Peyer's patch (tissue), 4 donors: ENCODE data around the gene GADD45GIP1. TPM values are rescaled to one million over a fixed set of nuclear protein-coding genes. Genes with fewer than 3 reads are reported as not detected.

ENCODE experiments used
- DNase-seq, 3 donors: peaks; one replicate each; pipeline ENCODE4 v3.0.0-alpha.2; 2017 to 2019
- H3K27ac ChIP-seq, 4 donors: fragments of 200-600 bp; sonication (generic); one replicate each; pipeline ENCODE4 v1.5.1; 2016 to 2019
- H3K27me3 ChIP-seq, 2 donors: fragments of 200-600 bp; sonication (generic); one replicate each; pipeline ENCODE4 v1.5.1; 2019
- H3K36me3 ChIP-seq, 3 donors: fragments of 200-600 bp; sonication (generic); one replicate each; pipeline ENCODE4 v1.5.1; 2016 to 2019
- H3K4me1 ChIP-seq, 4 donors: fragments of 200-600 bp; sonication (generic); one replicate each; pipeline ENCODE4 v1.5.1; 2016 to 2019
- H3K4me3 ChIP-seq, 4 donors: fragments of 200-600 bp; sonication (generic); 1 replicate in 3 of 4; 2 replicates in 1 of 4; pipeline ENCODE4 v1.5.1; 2016 to 2019; ENCODE audit warnings: mild to moderate bottlenecking in 1 of 4
- H3K9me3 ChIP-seq, 4 donors: fragments of 200-600 bp; sonication (generic); one replicate each; pipeline ENCODE4 v1.5.1; 2016 to 2019; ENCODE audit warnings: mild to moderate bottlenecking in 1 of 4
- CTCF ChIP-seq, 6 experiments: fragments of 450-650 bp in 4 of 6; fragments of 200-600 bp in 2 of 6; sonication (generic) in 1 of 6; IDR thresholded peaks; one replicate each; pipeline ENCODE4 v1.5.1; 2017 to 2019; ENCODE audit warnings: antibody characterized with exemption in 6 of 6, mild to moderate bottlenecking in 3 of 6, moderate library complexity in 1 of 6
- POLR2A ChIP-seq, 2 donors: fragments of 450-650 bp; IDR thresholded peaks; one replicate each; pipeline ENCODE4 v1.5.1; 2017; ENCODE audit warnings: antibody characterized with exemption in 2 of 2, mild to moderate bottlenecking in 2 of 2, moderate library complexity in 2 of 2
- total RNA-seq, 4 donors: library from RNA; depleted of rRNA; stranded (reverse); fragments of >200 nt; gene quantifications; one replicate each; pipeline ENCODE4 v1.1.0, GENCODE V29; 2016

The GADD45GIP1 gene
- total RNA-seq, 4 donors from 2014 or later = 12.5 to 43.7 (median 15.6) TPM

- H3K9me3 ChIP-seq = no peaks in the 10 kb centered on the region
- no peak for DNase-seq
- H3K4me3 ChIP-seq = no peak overlapping the region
- H3K27ac ChIP-seq = no peak overlapping the region
- H3K27me3 ChIP-seq = no peaks in the 10 kb centered on the region
- no peaks in the 10 kb centered on the region for H3K36me3 ChIP-seq
- no peak for TF ChIP-seq POLR2A (IDR thresholded peaks at IDR 0.05)
- no peak for TF ChIP-seq CTCF (IDR thresholded peaks at IDR 0.05)
- H3K4me1 ChIP-seq = peaks cover 8 to 29% (median 15%) of the 10 kb centered on the region in 4 donors
Measured at GRCh38 chr19:12987190-12987589, 30.2 kb upstream of the GADD45GIP1 start.

GRCh38 chr19:12986726-12987125, 29.7 kb upstream of the GADD45GIP1 start:
- H3K36me3 ChIP-seq = no peaks in the 10 kb centered on the region
- H3K9me3 ChIP-seq = no peaks in the 10 kb centered on the region
- TF ChIP-seq POLR2A (IDR thresholded peaks at IDR 0.05) = no peak
- TF ChIP-seq CTCF (IDR thresholded peaks at IDR 0.05) = no peak
- H3K27ac ChIP-seq = no peak overlapping the region
- no peak for DNase-seq
- no peak overlapping the region for H3K4me3 ChIP-seq
- H3K4me1 ChIP-seq = peaks cover 8 to 29% (median 15%) of the 10 kb centered on the region in 4 donors
- no peaks in the 10 kb centered on the region for H3K27me3 ChIP-seq

GRCh38 chr19:12985049-12985776, 28.2 kb upstream of the GADD45GIP1 start:
- DNase-seq = peak; percentile 58 to 93 (median 90)
- Histone ChIP-seq H3K27ac (peak overlapping the region in 3 of 4 donors; percentile 46 to 88 (median 60)), H3K9me3 (no peaks in the 10 kb centered on the region), H3K36me3 (no peaks in the 10 kb centered on the region), H3K4me1 (peaks cover 8 to 29% (median 15%) of the 10 kb centered on the region in 4 donors), H3K4me3 (peak overlapping the region in 1 of 4 donors; percentile 26), H3K27me3 (no peaks in the 10 kb centered on the region)
- TF ChIP-seq CTCF (IDR thresholded peaks at IDR 0.05) (peak in 2 of 6 experiments; percentile 2 to 24), POLR2A (IDR thresholded peaks at IDR 0.05) (peak; percentile 50 to 64)

GRCh38 chr19:12984683-12985048, 27.6 kb upstream of the GADD45GIP1 start:
- TF ChIP-seq CTCF (IDR thresholded peaks at IDR 0.05) = no peak
- TF ChIP-seq POLR2A (IDR thresholded peaks at IDR 0.05) = no peak
- Histone ChIP-seq H3K4me3 (peak overlapping the region in 1 of 4 donors; percentile 26), H3K9me3 (no peaks in the 10 kb centered on the region), H3K36me3 (no peaks in the 10 kb centered on the region), H3K27me3 (no peaks in the 10 kb centered on the region), H3K4me1 (peaks cover 8 to 29% (median 15%) of the 10 kb centered on the region in 4 donors), H3K27ac (peak overlapping the region in 3 of 4 donors; percentile 38 to 88 (median 60))
- no peak for DNase-seq

GRCh38 chr19:12984143-12984627, 27.2 kb upstream of the GADD45GIP1 start:
- no peak for TF ChIP-seq CTCF (IDR thresholded peaks at IDR 0.05)
- TF ChIP-seq POLR2A (IDR thresholded peaks at IDR 0.05) = no peak
- H3K27me3 ChIP-seq = no peaks in the 10 kb centered on the region
- H3K36me3 ChIP-seq = no peaks in the 10 kb centered on the region
- DNase-seq = no peak
- no peak overlapping the region for H3K4me3 ChIP-seq
- H3K9me3 ChIP-seq = no peaks in the 10 kb centered on the region
- H3K4me1 ChIP-seq = peaks cover 8 to 29% (median 15%) of the 10 kb centered on the region in 4 donors
- H3K27ac ChIP-seq = peak overlapping the region in 1 of 4 donors; percentile 88
